Heart right ventricle (tissue), 16 donors: ENCODE data around the gene RFX3. TPM values are rescaled to one million over a fixed set of nuclear protein-coding genes. Genes with fewer than 3 reads are reported as not detected.

Experiments used
- ATAC-seq, 8 donors: fragments of 200-7000 bp; cut with Tn5 transposase; one replicate each; pipeline ENCODE4 v1.9.1; 2020; ENCODE audit warnings: mild to moderate bottlenecking in 8 of 8, moderate library complexity in 8 of 8, moderate number of reproducible peaks in 1 of 8
- DNase-seq, 2 donors: peaks; one replicate each; pipeline ENCODE4 v3.0.0-alpha.2; 2020
- H3K27ac ChIP-seq, 10 donors: fragments of 200-600 bp; sonication (generic) in 2 of 10; one replicate each; pipeline versions ENCODE4 v1.5.0 to v1.8.0; 2020 to 2022; ENCODE audit warnings: mild to moderate bottlenecking in 3 of 10
- H3K27me3 ChIP-seq, 7 donors: fragments of 200-600 bp; one replicate each; pipeline ENCODE4 v1.8.0; 2021 to 2022; ENCODE audit warnings: mild to moderate bottlenecking in 2 of 7
- H3K36me3 ChIP-seq, 9 donors: fragments of 200-600 bp; sonication (generic) in 1 of 9; one replicate each; pipeline versions ENCODE4 v1.5.0 to v1.8.0; 2020 to 2022; ENCODE audit warnings: mild to moderate bottlenecking in 2 of 9
- H3K4me1 ChIP-seq, 9 donors: fragments of 200-600 bp; sonication (generic) in 1 of 9; one replicate each; pipeline versions ENCODE4 v1.5.0 to v1.8.0; 2020 to 2022; ENCODE audit warnings: mild to moderate bottlenecking in 4 of 9
- H3K4me3 ChIP-seq, 10 donors: fragments of 200-600 bp; sonication (generic) in 2 of 10; one replicate each; pipeline versions ENCODE4 v1.5.0 to v1.8.0; 2020 to 2022; ENCODE audit warnings: mild to moderate bottlenecking in 7 of 10, moderate library complexity in 2 of 10
- H3K9me3 ChIP-seq, 11 donors: fragments of 200-600 bp in 10 of 11; sonication (generic) in 2 of 11; one replicate each; pipeline versions ENCODE4 v1.5.0 to v1.8.0; 2013 to 2022; ENCODE audit warnings: mild to moderate bottlenecking in 2 of 11, control low read depth in 1 of 11, moderate library complexity in 1 of 11
- CTCF ChIP-seq, 9 donors: fragments of 200-600 bp; sonication (generic) in 2 of 9; IDR thresholded peaks; one replicate each; pipeline versions ENCODE4 v1.5.0 to v1.8.0; 2021 to 2022; ENCODE audit warnings: antibody characterized with exemption in 9 of 9, mild to moderate bottlenecking in 5 of 9, moderate library complexity in 1 of 9
- WGBS, 2 donors: extraction: QIAGEN DNeasy Blood & Tissue Kit; methylation state at CpG; one replicate each; pipeline ENCODE4 v1.1.7; 2013; ENCODE audit warnings: inconsistent platforms in 1 of 2; 5-methylcytosine and 5-hydroxymethylcytosine counted together
- intact Hi-C, 10 donors: fragments of 100-400 bp; cut with DNase I; formaldehyde crosslinking; loops; one replicate each; pipeline versions ENCODE4 v1.11.1 to v1.14.2; 2022
- polyA plus RNA-seq, 2 donors: library from polyadenylated mRNA; stranded (reverse); fragments of 200-250 nt; gene quantifications; one replicate each; pipeline ENCODE4 v1.2.3, GENCODE V29; 2013
- total RNA-seq, 10 donors: library from RNA; stranded (reverse); fragmentation: NEBNext Ultra II Directional in 3 of 10; extraction: Animal tissue kit (Norgen Biotek cat#: 25700) in 3 of 10; gene quantifications; one replicate each; pipeline versions ENCODE4 v1.2.1 to v1.2.4, GENCODE V29; 2021 to 2023
- donor health status: Arrhythmogenic right ventricular cardiomyopathy.
- donor health status: ischemic (EF 13 %, LVEDD 7.1; RV severe dilation, severe dysfunction).
- donor health status: healthy with polysubstance abuse.
- donor health status: DM: no; HTN: yes; CAD: no.
- donor health status: DM: no; HTN: no; CAD: no.
- donor health status: ischemic (EF 25% LVEDD 6.9; RV normal size, moderate dysfunction).
- donor health status: ischemic (EF 25% LVEDD 5.7; RV mildly dilated, moderate dysfunction).
- donor health status: healthy.
- donor health status: DM: yes; HTN: yes; CAD: no.
- donor health status: Ischemic cardiomyopathy.
- donor health status: ischemic (EF 35%, LVEDD 5.7; RV mildly dilated, moderate dysfunction).
- donor health status: nonischemic (EF 11% LVEDD 7.7; RV severe dilation, severe dysfunction).
- donor health status: DM: yes; HTN: yes; CAD: no.
- donor health status: PGD.
- donor health status: ischemic (EF 29% LVEDD 5.4; RV normal size, mild dysfunction).
- donor health status: nonischemic (EF 23%, LVEDD 6.1; RV moderate dilation, normal function).

RFX3 gene
- total and polyA plus RNA-seq, 12 donors: 0.43 to 5.9 (median 3.5) TPM

DNA sequence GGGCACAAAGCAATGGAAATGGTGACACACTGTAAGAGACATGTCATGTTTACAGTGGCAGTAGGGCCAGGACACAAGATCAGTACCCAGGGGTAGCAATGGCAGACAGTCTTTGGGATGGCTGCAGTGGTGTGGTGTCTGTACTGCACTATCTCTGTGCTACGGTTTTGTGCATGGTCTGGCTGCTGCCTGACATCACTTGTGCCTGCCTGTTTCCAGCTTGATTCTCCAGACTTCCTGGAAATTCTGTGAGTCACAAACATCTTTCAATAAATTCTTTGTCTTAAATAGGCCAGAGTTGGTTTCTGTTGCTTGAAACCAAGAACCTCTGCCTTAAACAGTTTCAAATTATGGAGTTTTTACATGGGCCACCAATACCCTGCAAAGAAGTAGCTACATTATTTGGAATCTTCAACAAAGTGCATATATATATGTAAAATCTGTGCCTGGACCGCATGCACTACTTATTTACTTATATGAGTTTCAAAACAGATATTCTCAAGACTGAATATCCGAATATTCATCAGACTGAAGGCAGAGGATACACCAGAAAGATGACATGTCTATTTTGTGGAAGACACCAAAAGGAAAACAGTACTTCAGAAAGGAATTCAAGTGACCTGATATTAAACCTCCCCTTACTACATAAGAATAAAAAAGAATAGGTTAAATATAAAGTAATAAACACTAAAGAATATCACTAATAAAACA lies 188.1 kb downstream of the RFX3 start:
- TF ChIP-seq CTCF (IDR thresholded peaks at IDR 0.05): no peak
- 63 to 64% methylated on average over 3 of the region's 3 CpGs for WGBS, 2 donors
- DNase-seq (peak in 1 of 2 donors; percentile 16), ATAC-seq (peak in 7 of 8 donors; percentile 55 to 93 (median 88))
- peaks cover 0 to 23% (median 12%) of the 10 kb centered on the region in 9 donors for H3K4me1 ChIP-seq
- peak overlapping the region in 9 of 10 donors; percentile 22 to 75 (median 63) for H3K27ac ChIP-seq
- no peaks in the 10 kb centered on the region for H3K36me3 ChIP-seq
- no peak overlapping the region for H3K4me3 ChIP-seq
- intact Hi-C loops: loop anchor here in 1 of 10 donors (10.0 kb wide), 1 partner anchor 67 kb away; no protein-coding TSS in a partner anchor
- peaks cover 0 to 10% (median 0%) of the 10 kb centered on the region in 11 donors for H3K9me3 ChIP-seq
- no peaks in the 10 kb centered on the region for H3K27me3 ChIP-seq

GRCh38 chr9:3336951-3337350 lies 188.8 kb downstream of the RFX3 start:
- intact Hi-C loops: loop anchor here in 1 of 10 donors (10.0 kb wide), 1 partner anchor 68 kb away; no protein-coding TSS in a partner anchor
- H3K4me1 ChIP-seq: peaks cover 0 to 30% (median 12%) of the 10 kb centered on the region in 9 donors
- H3K27ac ChIP-seq: peak overlapping the region in 9 of 10 donors; percentile 22 to 75 (median 63)
- H3K9me3 ChIP-seq: peaks cover 0 to 10% (median 0%) of the 10 kb centered on the region in 11 donors
- no peak for TF ChIP-seq CTCF (IDR thresholded peaks at IDR 0.05)
- H3K4me3 ChIP-seq: no peak overlapping the region
- 79 to 80% methylated on average over 3 of the region's 3 CpGs for WGBS, 2 donors
- no peaks in the 10 kb centered on the region for H3K36me3 ChIP-seq
- DNase-seq (no peak), ATAC-seq (peak in 1 of 8 donors; percentile 14)
- no peaks in the 10 kb centered on the region for H3K27me3 ChIP-seq

GRCh38 chr9:3332802-3333201 lies 193.0 kb downstream of the RFX3 start:
- no peak for DNase-seq
- 66 to 68% methylated on average over 2 of the region's 2 CpGs for WGBS, 2 donors

More at GRCh38 chr9:3332802-3333201, 193.0 kb downstream of the RFX3 start:
- H3K27me3 ChIP-seq: no peaks in the 10 kb centered on the region
- no peak for TF ChIP-seq CTCF (IDR thresholded peaks at IDR 0.05)
- intact Hi-C loops: loop anchor here in 1 of 10 donors (10.0 kb wide), 1 partner anchor 72 kb away; no protein-coding TSS in a partner anchor
- no peaks in the 10 kb centered on the region for H3K9me3 ChIP-seq
- H3K36me3 ChIP-seq: peaks cover 0 to 6% (median 0%) of the 10 kb centered on the region in 9 donors
- H3K27ac ChIP-seq: peak overlapping the region in 1 of 10 donors; percentile 7
- H3K4me1 ChIP-seq: peaks cover 0 to 23% (median 10%) of the 10 kb centered on the region in 9 donors
- peak in 1 of 8 donors; percentile 55 for ATAC-seq
- H3K4me3 ChIP-seq: no peak overlapping the region
